Superior temporal gyrus (tissue), 1 donor: Measurements from ENCODE around the gene BARX2.

Source experiments
- DNase-seq: peaks from one replicate; pipeline ENCODE4 v3.0.0-alpha.2; 2016; ENCODE audit errors: extremely low spot score

Gene BARX2

GRCh38 chr11:129373489-129373953 is 2.1 kb upstream of the BARX2 start:
- DNase-seq = no peak

- DNase-seq = no peak
These were observed 1.3 kb upstream of the BARX2 start for GRCh38 chr11:129374081-129374992.

- DNase-seq = no peak
These were observed 476 bp upstream of the BARX2 start for GRCh38 chr11:129374993-129375750.

GRCh38 chr11:129376658-129377341 is 1.2 kb downstream of the BARX2 start:
- no peak for DNase-seq

- no peak for DNase-seq
These were observed 2.1 kb downstream of the BARX2 start for GRCh38 chr11:129377739-129378138.

GRCh38 chr11:129380413-129380812 is 4.8 kb downstream of the BARX2 start:
- DNase-seq = no peak

GRCh38 chr11:129382583-129382982 is 6.9 kb downstream of the BARX2 start:
- DNase-seq = no peak

- no peak for DNase-seq
These were observed 7.4 kb downstream of the BARX2 start for GRCh38 chr11:129383060-129383459.

- no peak for DNase-seq
These were observed 7.9 kb downstream of the BARX2 start for GRCh38 chr11:129383502-129383901.

GRCh38 chr11:129384415-129384814 is 8.8 kb downstream of the BARX2 start:
- no peak for DNase-seq

GRCh38 chr11:129385801-129386200 is 10.2 kb downstream of the BARX2 start:
- no peak for DNase-seq

- no peak for DNase-seq
These were observed 11.2 kb downstream of the BARX2 start for GRCh38 chr11:129386795-129387397.

- DNase-seq = no peak
These were observed 11.8 kb downstream of the BARX2 start for GRCh38 chr11:129387434-129387833.

GRCh38 chr11:129388824-129389223 is 13.2 kb downstream of the BARX2 start:
- DNase-seq = no peak

- no peak for DNase-seq
These were observed 14.7 kb downstream of the BARX2 start for GRCh38 chr11:129390303-129390821.

- DNase-seq = no peak
These were observed 15.7 kb downstream of the BARX2 start for GRCh38 chr11:129391360-129391759.

GRCh38 chr11:129391821-129392220 is 16.2 kb downstream of the BARX2 start:
- DNase-seq = no peak

- DNase-seq = no peak
These were observed 17.3 kb downstream of the BARX2 start for GRCh38 chr11:129392995-129393394.

GRCh38 chr11:129394709-129395108 is 19.1 kb downstream of the BARX2 start:
- DNase-seq = no peak

- no peak for DNase-seq
These were observed 19.8 kb downstream of the BARX2 start for GRCh38 chr11:129395432-129395831.

GRCh38 chr11:129395883-129396282 is 20.2 kb downstream of the BARX2 start:
- DNase-seq = no peak

GRCh38 chr11:129396454-129396853 is 20.8 kb downstream of the BARX2 start:
- DNase-seq = no peak
